ENCODE measurements around the gene NUTM1. TPM values are rescaled to one million over a fixed set of nuclear protein-coding genes. Genes with fewer than 3 reads are reported as not detected.

The NUTM1 gene, protein sequence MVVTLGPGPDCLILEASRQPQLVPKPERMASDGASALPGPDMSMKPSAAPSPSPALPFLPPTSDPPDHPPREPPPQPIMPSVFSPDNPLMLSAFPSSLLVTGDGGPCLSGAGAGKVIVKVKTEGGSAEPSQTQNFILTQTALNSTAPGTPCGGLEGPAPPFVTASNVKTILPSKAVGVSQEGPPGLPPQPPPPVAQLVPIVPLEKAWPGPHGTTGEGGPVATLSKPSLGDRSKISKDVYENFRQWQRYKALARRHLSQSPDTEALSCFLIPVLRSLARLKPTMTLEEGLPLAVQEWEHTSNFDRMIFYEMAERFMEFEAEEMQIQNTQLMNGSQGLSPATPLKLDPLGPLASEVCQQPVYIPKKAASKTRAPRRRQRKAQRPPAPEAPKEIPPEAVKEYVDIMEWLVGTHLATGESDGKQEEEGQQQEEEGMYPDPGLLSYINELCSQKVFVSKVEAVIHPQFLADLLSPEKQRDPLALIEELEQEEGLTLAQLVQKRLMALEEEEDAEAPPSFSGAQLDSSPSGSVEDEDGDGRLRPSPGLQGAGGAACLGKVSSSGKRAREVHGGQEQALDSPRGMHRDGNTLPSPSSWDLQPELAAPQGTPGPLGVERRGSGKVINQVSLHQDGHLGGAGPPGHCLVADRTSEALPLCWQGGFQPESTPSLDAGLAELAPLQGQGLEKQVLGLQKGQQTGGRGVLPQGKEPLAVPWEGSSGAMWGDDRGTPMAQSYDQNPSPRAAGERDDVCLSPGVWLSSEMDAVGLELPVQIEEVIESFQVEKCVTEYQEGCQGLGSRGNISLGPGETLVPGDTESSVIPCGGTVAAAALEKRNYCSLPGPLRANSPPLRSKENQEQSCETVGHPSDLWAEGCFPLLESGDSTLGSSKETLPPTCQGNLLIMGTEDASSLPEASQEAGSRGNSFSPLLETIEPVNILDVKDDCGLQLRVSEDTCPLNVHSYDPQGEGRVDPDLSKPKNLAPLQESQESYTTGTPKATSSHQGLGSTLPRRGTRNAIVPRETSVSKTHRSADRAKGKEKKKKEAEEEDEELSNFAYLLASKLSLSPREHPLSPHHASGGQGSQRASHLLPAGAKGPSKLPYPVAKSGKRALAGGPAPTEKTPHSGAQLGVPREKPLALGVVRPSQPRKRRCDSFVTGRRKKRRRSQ
- total RNA-seq (2016; rRNA removed; fragmentation: Illumina TruSeq; extraction: Trizol) (not detected in 2 replicates), polyA plus RNA-seq (2011; rRNA removed) (not detected in 2 replicates), polyA minus RNA-seq (2011; rRNA and poly(A)+ RNA removed; ENCODE audit: low replicate concordance) (not detected in 2 replicates), Bru-seq, nascent RNA (not detected), BruChase-seq, experiment 1, labeled RNA remaining after a 6-hour chase (percentile 7 among the genes with signal in this experiment), BruChase-seq, experiment 2, labeled RNA remaining after a 2-hour chase (not detected)
- not detected in 2 replicates for total RNA-seq (2016; cell fraction: cytosol; rRNA removed; fragmentation: Illumina TruSeq; extraction: Trizol; ENCODE audit: low read depth)
- not detected in 2 replicates for total RNA-seq (2016; cell fraction: insoluble cytoplasmic fraction; rRNA removed; fragmentation: Illumina TruSeq; extraction: Trizol)
- not detected in 2 replicates for total RNA-seq (2016; cell fraction: membrane; rRNA removed; fragmentation: Illumina TruSeq; extraction: Trizol)
- total RNA-seq (2016; cell fraction: nucleus; rRNA removed; fragmentation: Illumina TruSeq; extraction: Trizol), result not detected in 2 replicates
- polyA plus RNA-seq (2011; cell fraction: cytosol; rRNA removed), result not detected in 2 replicates
- not detected in 2 replicates for polyA plus RNA-seq (2011; cell fraction: nucleus; rRNA removed)
- not detected in 2 replicates for polyA plus RNA-seq (2012)
- polyA plus RNA-seq (2016; cell fraction: cytosol; fragmentation: Illumina TruSeq; extraction: Trizol; ENCODE audit: low read depth), result not detected in 2 replicates
- not detected in 2 replicates for polyA plus RNA-seq (2016; cell fraction: insoluble cytoplasmic fraction; fragmentation: Illumina TruSeq; extraction: Trizol; ENCODE audit: low read depth)
- not detected in 2 replicates for polyA plus RNA-seq (2016; cell fraction: membrane; fragmentation: Illumina TruSeq; extraction: Trizol; ENCODE audit: low read depth)
- polyA plus RNA-seq (2016; cell fraction: nucleus; fragmentation: Illumina TruSeq; extraction: Trizol; ENCODE audit: insufficient read depth, low read depth), result not detected in 2 replicates
- not detected in 2 replicates for polyA minus RNA-seq (2011; cell fraction: cytosol; rRNA and poly(A)+ RNA removed)
- polyA minus RNA-seq (2011; cell fraction: nucleus; rRNA and poly(A)+ RNA removed), result not detected in 2 replicates
- long read RNA-seq, experiment 1, result 0 reads
- long read RNA-seq, experiment 2, result 0 reads

- BruUV-seq (replicated peaks), result no TSS peak
- Histone ChIP-seq H2AFZ (ENCODE audit: low read length) (peak within 1 kb of the TSS; percentile 72), H3K36me3 (replicated peaks in 1 of 2; ENCODE audit: control insufficient read depth in 1 of 2, insufficient read depth in 2 of 2, low read length in 2 of 2) (peaks cover 0 to 3% of the 10 kb centered on the region in 2 experiments; a peak in 1 of 5 replicates), H3K4me1 (ENCODE audit: insufficient read depth, low read length) (peaks cover 17% of the 10 kb centered on the region), H3K27ac (ENCODE audit: extremely low read length, insufficient read depth, low read length) (peak within 1 kb of the TSS; percentile 84), H3K27me3 (ENCODE audit: control insufficient read depth in 1 of 2, insufficient read depth in 2 of 2, low read length in 2 of 2) (peaks cover 0 to 1% of the 10 kb centered on the region in 2 experiments; a peak in 2 of 5 replicates), H3K4me3 (replicated peaks in 1 of 3; ENCODE audit: insufficient read depth in 1 of 3, low read depth in 2 of 3, low read length in 3 of 3) (peak within 1 kb of the TSS; percentile 89 to 95 (median 93)), H4K20me1 (ENCODE audit: insufficient read depth, low read length) (no peaks in the 10 kb centered on the region), H3K79me2 (ENCODE audit: insufficient read depth, low read length) (peaks cover 19% of the 10 kb centered on the region), H3K4me2 (ENCODE audit: low read depth, low read length) (peak within 1 kb of the TSS; percentile 75), H3K9ac (ENCODE audit: insufficient read depth, low read depth, low read length) (peak within 1 kb of the TSS; percentile 91), H3K9me3 (ENCODE audit: low read length) (no peaks in the 10 kb centered on the region)
- peak; percentile 94 for ATAC-seq
- ChIA-PET POLR2A (interaction anchor here (0.7 to 1.7 kb wide), 8 partner anchors 14 to 645 kb away, joined by 3 to 28 read pairs (median 4); partner anchors contain the start of genes EMC7, KATNBL1, LPCAT4 and PGBD4), CTCF (ENCODE audit: low intra/inter-chr PET ratio, low total read pairs) (interaction anchor here (0.6 to 1.7 kb wide), 2 partner anchors 24 to 251 kb away, joined by 3 to 14 read pairs; partner anchors contain the start of gene LPCAT4)
- peak; percentile 90 for FAIRE-seq
- intact Hi-C loops (cut with micrococcal nuclease; ENCODE audit: unreplicated experiment) (loop anchor here (1.0 to 10.0 kb wide), 3 partner anchors 24 to 238 kb away; partner anchors contain the start of genes EMC7, LPCAT4 and PGBD4), in situ Hi-C loops (cut with HindIII; ENCODE audit: extremely low pct_ligation_motif_present, low pct_unique_long_range_greater_than_20kb) (no loop called here)
- 4% methylated on average over 37 of the region's 38 CpGs for WGBS (ENCODE audit: low lambda C conversion rate)
- peak; percentile 90 for DNase-seq (ENCODE audit: low spot score)
- TF ChIP-seq, protein P1, sequence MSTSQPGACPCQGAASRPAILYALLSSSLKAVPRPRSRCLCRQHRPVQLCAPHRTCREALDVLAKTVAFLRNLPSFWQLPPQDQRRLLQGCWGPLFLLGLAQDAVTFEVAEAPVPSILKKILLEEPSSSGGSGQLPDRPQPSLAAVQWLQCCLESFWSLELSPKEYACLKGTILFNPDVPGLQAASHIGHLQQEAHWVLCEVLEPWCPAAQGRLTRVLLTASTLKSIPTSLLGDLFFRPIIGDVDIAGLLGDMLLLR (CRISPR knock-in tag; IDR thresholded peaks at IDR 0.05), result peak; percentile 65
- TF ChIP-seq, protein P2, sequence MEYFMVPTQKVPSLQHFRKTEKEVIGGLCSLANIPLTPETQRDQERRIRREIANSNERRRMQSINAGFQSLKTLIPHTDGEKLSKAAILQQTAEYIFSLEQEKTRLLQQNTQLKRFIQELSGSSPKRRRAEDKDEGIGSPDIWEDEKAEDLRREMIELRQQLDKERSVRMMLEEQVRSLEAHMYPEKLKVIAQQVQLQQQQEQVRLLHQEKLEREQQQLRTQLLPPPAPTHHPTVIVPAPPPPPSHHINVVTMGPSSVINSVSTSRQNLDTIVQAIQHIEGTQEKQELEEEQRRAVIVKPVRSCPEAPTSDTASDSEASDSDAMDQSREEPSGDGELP (IDR thresholded peaks at IDR 0.05; ENCODE audit: borderline replicate concordance, low read depth), result peak; percentile 44; the same call in 1 of the 2 replicates
- TF ChIP-seq ZNF207 (IDR thresholded peaks at IDR 0.05; ENCODE audit: borderline replicate concordance) (no peak), PCBP2 (optimal IDR thresholded peaks at IDR 0.05; ENCODE audit: low read depth, low read length, poor library complexity, severe bottlenecking) (no peak), DRAP1 (CRISPR knock-in tag; IDR thresholded peaks at IDR 0.05) (peak; percentile 84), NFKB2 (CRISPR knock-in tag; IDR thresholded peaks at IDR 0.05; ENCODE audit: borderline replicate concordance) (peak; percentile 55; the same call in 1 of the 2 replicates), MAZ (IDR thresholded peaks at IDR 0.05; ENCODE audit: borderline replicate concordance, low read depth, low read length) (peak; percentile 41; the same call in 1 of the 2 replicates), MAZ (CRISPR knock-in tag; IDR thresholded peaks at IDR 0.05; ENCODE audit: low read depth) (no peak), FOXO1 (CRISPR knock-in tag; IDR thresholded peaks at IDR 0.05) (peak; percentile 71)
- TF ChIP-seq, protein P3, sequence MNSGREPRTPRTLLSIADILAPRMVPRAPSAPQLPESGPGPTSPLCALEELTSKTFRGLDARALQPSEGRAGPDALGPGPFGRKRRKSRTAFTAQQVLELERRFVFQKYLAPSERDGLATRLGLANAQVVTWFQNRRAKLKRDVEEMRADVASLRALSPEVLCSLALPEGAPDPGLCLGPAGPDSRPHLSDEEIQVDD (CRISPR knock-in tag; IDR thresholded peaks at IDR 0.05; ENCODE audit: borderline replicate concordance), result no peak
Observed at GRCh38 chr15:34342737-34343575, at the start of gene NUTM1, which contains the start of gene NOP10. NUTM1 (plus strand) TSS chr15:34343315; CDS start chr15:34343697, 382 bp downstream. NOP10 (minus strand) TSS chr15:34343136; CDS start chr15:34343073, 63 bp downstream.
